Measurements from ENCODE around the gene AUTS2. TPM values are rescaled to one million over a fixed set of nuclear protein-coding genes. Genes with fewer than 3 reads are reported as not detected.

Gene AUTS2
- polyA plus RNA-seq, 1 donor (not counting 4 experiments of a cell fraction or from before 2014, with no cell fraction given) = 4.7 TPM

DNA sequence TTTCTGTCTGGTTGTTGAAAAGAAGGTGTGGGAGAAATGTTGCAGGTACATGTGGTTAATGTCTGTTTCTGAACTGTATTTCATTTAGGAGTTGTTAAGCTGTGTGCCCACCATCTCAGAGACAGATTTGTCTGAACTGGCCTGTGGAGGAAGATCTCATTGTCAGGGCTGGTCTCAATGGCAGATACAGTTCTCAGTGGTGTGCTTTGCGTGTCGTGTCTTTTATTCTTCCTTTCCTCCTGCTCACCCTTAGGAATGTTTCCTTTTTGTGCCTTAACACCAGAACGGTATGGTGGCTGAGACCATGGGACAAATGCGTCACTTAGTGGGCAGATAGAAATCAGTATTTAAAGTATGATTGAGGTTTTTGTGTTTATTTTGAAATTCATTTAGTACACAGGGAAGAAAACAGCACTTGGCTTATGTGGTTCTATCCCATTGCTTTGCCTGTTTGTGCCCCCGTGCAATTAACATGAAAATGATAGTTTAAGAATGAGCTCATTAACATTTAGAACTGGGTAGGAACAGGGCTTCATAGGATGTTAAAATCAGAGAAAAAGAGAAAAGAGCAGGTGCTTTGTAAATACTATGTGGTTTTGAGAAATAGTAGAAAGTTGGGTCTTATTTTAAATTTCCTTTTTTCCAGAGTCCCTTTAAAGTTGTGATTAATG, 112.6 kb downstream of the AUTS2 start:
- dilution Hi-C loops (cut with MboI; ENCODE audit: extremely low pct_ligation_motif_present, low sequenced_read_pairs) = no loop called here
- TF ChIP-seq EZH2 (IDR thresholded peaks at IDR 0.05; ENCODE audit: low read length) (no peak), CTCF (optimal IDR thresholded peaks at IDR 0.05 in 1 of 3, IDR thresholded peaks at IDR 0.05 in 1 of 3, conservative IDR thresholded peaks at IDR 0.05 in 1 of 3; ENCODE audit: extremely low read depth in 1 of 3, insufficient read depth in 2 of 3, low read length in 3 of 3) (no peak)
- H3K27ac ChIP-seq (ENCODE audit: control insufficient read depth, insufficient read depth, low read length) = no peak overlapping the region
- no peak overlapping the region for H3K9ac ChIP-seq (ENCODE audit: control insufficient read depth, extremely low read depth, insufficient read depth, low read length)
- H2AFZ ChIP-seq (ENCODE audit: control insufficient read depth, low read length) = no peak overlapping the region
- no peak overlapping the region for H3K4me2 ChIP-seq (ENCODE audit: control insufficient read depth, extremely low read depth, insufficient read depth, low read depth, low read length)
- H3K4me3 ChIP-seq (ENCODE audit: control insufficient read depth in 2 of 3, extremely low read depth in 1 of 3, insufficient read depth in 2 of 3, low read depth in 1 of 3, low read length in 3 of 3) = no peak overlapping the region
- H3K4me1 ChIP-seq (ENCODE audit: control insufficient read depth, extremely low read depth, insufficient read depth, low read length) = no peaks in the 10 kb centered on the region
- H3K9me1 ChIP-seq (ENCODE audit: control insufficient read depth, extremely low read depth, insufficient read depth, low read length) = no peaks in the 10 kb centered on the region
- no peaks in the 10 kb centered on the region for H3K9me3 ChIP-seq (ENCODE audit: control insufficient read depth, low read depth, low read length)
- no peaks in the 10 kb centered on the region for H3K79me2 ChIP-seq (ENCODE audit: control insufficient read depth, insufficient read depth, low read length)
- H3K27me3 ChIP-seq (ENCODE audit: control insufficient read depth, extremely low read depth, insufficient read depth, low read length) = no peaks in the 10 kb centered on the region
- H4K20me1 ChIP-seq (ENCODE audit: control insufficient read depth, extremely low read depth, insufficient read depth, low read length) = no peaks in the 10 kb centered on the region
- DNase-seq (ENCODE audit: low read depth, low spot score) (no peak), FAIRE-seq (no peak)
- no peaks in the 10 kb centered on the region for H3K36me3 ChIP-seq (ENCODE audit: control insufficient read depth in 2 of 2, extremely low read depth in 1 of 2, insufficient read depth in 2 of 2, low read length in 2 of 2)

DNA sequence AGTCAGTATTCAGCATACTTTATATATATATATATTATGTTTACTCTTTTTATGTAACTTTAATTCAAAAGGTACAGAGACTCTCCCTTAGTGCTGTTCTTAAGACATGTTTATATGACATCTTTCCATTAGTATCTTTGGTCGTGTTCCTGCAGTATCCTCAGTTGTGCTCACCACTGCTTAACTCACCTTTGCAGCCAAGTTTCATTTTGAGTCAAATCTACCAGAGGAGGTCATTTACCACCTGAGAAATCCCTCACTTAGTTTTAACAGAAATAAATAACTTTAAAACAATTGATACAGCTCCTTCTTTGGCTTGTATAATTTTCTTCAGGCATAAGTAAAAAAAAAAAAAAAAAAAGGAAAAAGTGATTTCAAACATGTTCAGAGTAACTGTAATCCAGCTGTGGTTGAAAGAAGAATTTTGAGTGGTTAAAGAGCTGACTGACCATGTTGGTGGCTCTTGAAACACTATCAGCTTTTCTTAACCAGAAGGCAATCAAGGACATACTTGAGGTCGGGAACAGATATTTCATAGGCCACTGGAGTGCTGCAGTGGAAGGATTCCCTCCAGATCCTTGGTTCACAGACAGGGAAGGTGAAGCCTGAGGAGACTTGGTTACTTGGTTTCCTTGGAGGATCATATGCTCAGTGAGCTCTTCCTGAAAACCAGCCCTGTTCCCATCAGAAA, 116.8 kb downstream of the AUTS2 start:
- no peak overlapping the region for H3K4me2 ChIP-seq (ENCODE audit: control insufficient read depth, extremely low read depth, insufficient read depth, low read depth, low read length)
- dilution Hi-C loops (cut with MboI; ENCODE audit: extremely low pct_ligation_motif_present, low sequenced_read_pairs) = no loop called here
- no peak overlapping the region for H3K27ac ChIP-seq (ENCODE audit: control insufficient read depth, insufficient read depth, low read length)
- no peak overlapping the region for H2AFZ ChIP-seq (ENCODE audit: control insufficient read depth, low read length)
- FAIRE-seq (no peak), DNase-seq (ENCODE audit: low read depth, low spot score) (no peak)
- no peaks in the 10 kb centered on the region for H3K36me3 ChIP-seq (ENCODE audit: control insufficient read depth in 2 of 2, extremely low read depth in 1 of 2, insufficient read depth in 2 of 2, low read length in 2 of 2)
- no peaks in the 10 kb centered on the region for H3K9me1 ChIP-seq (ENCODE audit: control insufficient read depth, extremely low read depth, insufficient read depth, low read length)
- TF ChIP-seq CTCF (optimal IDR thresholded peaks at IDR 0.05 in 1 of 3, IDR thresholded peaks at IDR 0.05 in 1 of 3, conservative IDR thresholded peaks at IDR 0.05 in 1 of 3; ENCODE audit: extremely low read depth in 1 of 3, insufficient read depth in 2 of 3, low read length in 3 of 3) (no peak), EZH2 (IDR thresholded peaks at IDR 0.05; ENCODE audit: low read length) (no peak)
- no peaks in the 10 kb centered on the region for H3K4me1 ChIP-seq (ENCODE audit: control insufficient read depth, extremely low read depth, insufficient read depth, low read length)
- H4K20me1 ChIP-seq (ENCODE audit: control insufficient read depth, extremely low read depth, insufficient read depth, low read length) = no peaks in the 10 kb centered on the region
- H3K9me3 ChIP-seq (ENCODE audit: control insufficient read depth, low read depth, low read length) = no peaks in the 10 kb centered on the region
- H3K9ac ChIP-seq (ENCODE audit: control insufficient read depth, extremely low read depth, insufficient read depth, low read length) = no peak overlapping the region
- no peaks in the 10 kb centered on the region for H3K79me2 ChIP-seq (ENCODE audit: control insufficient read depth, insufficient read depth, low read length)
- H3K27me3 ChIP-seq (ENCODE audit: control insufficient read depth, extremely low read depth, insufficient read depth, low read length) = no peaks in the 10 kb centered on the region
- H3K4me3 ChIP-seq (ENCODE audit: control insufficient read depth in 2 of 3, extremely low read depth in 1 of 3, insufficient read depth in 2 of 3, low read depth in 1 of 3, low read length in 3 of 3) = no peak overlapping the region
